ENCODE data around the gene PLOD2. TPM values are rescaled to one million over a fixed set of nuclear protein-coding genes. Genes with fewer than 3 reads are reported as not detected.

The PLOD2 gene
- total and polyA plus RNA-seq, 4 donors: 18.6 to 57.0 (median 24.3) TPM

DNA sequence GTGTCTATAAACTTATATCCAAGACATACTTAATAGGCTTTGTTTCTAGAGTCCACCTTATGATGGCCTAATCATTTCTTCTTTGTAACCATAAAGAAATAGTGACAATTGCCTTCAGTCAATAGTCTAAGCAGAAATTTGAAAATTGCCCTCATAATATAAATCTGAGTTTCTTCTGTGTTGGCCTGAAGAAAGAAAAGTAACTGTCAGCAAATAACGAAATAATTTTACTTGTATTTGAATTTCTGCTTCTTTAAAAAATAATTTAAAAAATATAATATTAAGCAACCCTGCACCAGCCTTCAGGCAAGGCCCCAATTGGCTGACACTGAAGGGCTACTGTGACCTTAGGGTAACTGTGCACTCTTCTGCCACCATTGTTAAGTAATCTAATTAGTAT is 113.5 kb downstream of the PLOD2 start:
- Histone ChIP-seq H3K4me3 (ENCODE audit: low read depth in 1 of 3, low read length in 3 of 3) (no peak overlapping the region), H3K9ac (ENCODE audit: low read depth in 1 of 2, low read length in 2 of 2) (no peak overlapping the region), H3K9me3 (ENCODE audit: control insufficient read depth in 4 of 4, low read length in 3 of 4) (no peaks in the 10 kb centered on the region), H3K27ac (ENCODE audit: low read depth in 1 of 2, low read length in 2 of 2) (no peak overlapping the region), H3K27me3 (ENCODE audit: control insufficient read depth in 4 of 4, insufficient read depth in 4 of 4, low read length in 3 of 4) (no peaks in the 10 kb centered on the region), H3K4me1 (ENCODE audit: control insufficient read depth in 4 of 4, insufficient read depth in 4 of 4, low read length in 3 of 4) (no peaks in the 10 kb centered on the region), H3K36me3 (ENCODE audit: control insufficient read depth in 4 of 4, insufficient read depth in 3 of 4, low read depth in 1 of 4, low read length in 3 of 4) (no peaks in the 10 kb centered on the region)
- TF ChIP-seq NR2F2 (IDR thresholded peaks at IDR 0.05) (no peak), GABPA (IDR thresholded peaks at IDR 0.05 in 1 of 2, conservative IDR thresholded peaks at IDR 0.05 in 1 of 2) (no peak), YY1 (IDR thresholded peaks at IDR 0.05) (no peak)
- WGBS: 87% methylated on average over 1 of the region's 1 CpG
- DNase-seq (ENCODE audit: low spot score): no peak

DNA sequence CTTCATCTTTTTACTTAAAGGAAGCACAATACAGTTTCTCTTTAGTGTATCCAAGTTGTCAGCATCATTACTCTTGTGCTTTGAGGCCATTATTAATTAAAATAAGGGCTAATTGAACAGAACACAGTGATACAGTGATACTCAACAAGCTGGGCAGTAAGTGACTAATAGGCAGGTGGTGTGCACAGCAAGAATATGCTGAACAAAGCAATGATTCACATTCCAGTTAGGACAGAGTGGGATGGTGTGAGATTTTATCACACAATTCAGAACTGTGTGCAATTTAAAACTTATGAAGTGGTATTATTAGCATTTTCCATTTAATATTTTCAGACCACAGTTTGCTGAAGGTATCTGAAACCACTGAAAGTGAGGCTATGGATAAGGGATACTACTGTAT is 116.9 kb downstream of the PLOD2 start:
- Histone ChIP-seq H3K27me3 (ENCODE audit: control insufficient read depth in 4 of 4, insufficient read depth in 4 of 4, low read length in 3 of 4) (no peaks in the 10 kb centered on the region), H3K27ac (ENCODE audit: low read depth in 1 of 2, low read length in 2 of 2) (no peak overlapping the region), H3K36me3 (ENCODE audit: control insufficient read depth in 4 of 4, insufficient read depth in 3 of 4, low read depth in 1 of 4, low read length in 3 of 4) (no peaks in the 10 kb centered on the region), H3K4me1 (ENCODE audit: control insufficient read depth in 4 of 4, insufficient read depth in 4 of 4, low read length in 3 of 4) (no peaks in the 10 kb centered on the region), H3K9ac (ENCODE audit: low read depth in 1 of 2, low read length in 2 of 2) (no peak overlapping the region), H3K4me3 (ENCODE audit: low read depth in 1 of 3, low read length in 3 of 3) (no peak overlapping the region), H3K9me3 (ENCODE audit: control insufficient read depth in 4 of 4, low read length in 3 of 4) (no peaks in the 10 kb centered on the region)
- no peak for TF ChIP-seq GABPA (IDR thresholded peaks at IDR 0.05 in 1 of 2, conservative IDR thresholded peaks at IDR 0.05 in 1 of 2)
- no peak for TF ChIP-seq JUND (IDR thresholded peaks at IDR 0.05)
- TF ChIP-seq HNF4G (IDR thresholded peaks at IDR 0.05): no peak
- TF ChIP-seq HNF4A (conservative IDR thresholded peaks at IDR 0.05): no peak
- TF ChIP-seq RXRA (IDR thresholded peaks at IDR 0.05): no peak
- TF ChIP-seq, protein P1, sequence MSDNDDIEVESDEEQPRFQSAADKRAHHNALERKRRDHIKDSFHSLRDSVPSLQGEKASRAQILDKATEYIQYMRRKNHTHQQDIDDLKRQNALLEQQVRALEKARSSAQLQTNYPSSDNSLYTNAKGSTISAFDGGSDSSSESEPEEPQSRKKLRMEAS (IDR thresholded peaks at IDR 0.05): no peak
- no peak for DNase-seq (ENCODE audit: low spot score)

DNA sequence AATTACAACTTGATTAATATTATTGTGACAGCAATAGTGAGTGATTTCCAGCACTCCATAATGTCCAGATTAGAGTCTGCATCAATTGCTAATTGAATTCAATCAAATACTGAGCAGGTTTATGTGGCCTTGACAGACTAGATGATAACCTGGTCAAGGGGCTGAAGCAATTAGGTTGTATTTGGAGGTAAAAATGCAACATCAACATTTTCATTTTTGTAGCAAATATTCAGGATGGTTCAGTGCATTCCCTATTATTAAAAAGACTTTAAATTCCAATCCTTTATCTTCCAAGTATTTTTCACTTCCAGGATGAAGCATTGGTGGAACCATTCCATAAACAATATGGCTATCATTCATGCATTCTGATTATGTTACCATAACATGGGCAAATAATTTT is 120.4 kb downstream of the PLOD2 start:
- TF ChIP-seq FOXA2 (IDR thresholded peaks at IDR 0.05) (no peak), TAF1 (conservative IDR thresholded peaks at IDR 0.05) (no peak), GABPA (IDR thresholded peaks at IDR 0.05 in 1 of 2, conservative IDR thresholded peaks at IDR 0.05 in 1 of 2) (no peak), SP1 (IDR thresholded peaks at IDR 0.05) (no peak), RXRA (IDR thresholded peaks at IDR 0.05) (no peak), FOXA1 (IDR thresholded peaks at IDR 0.05) (no peak), EGR1 (IDR thresholded peaks at IDR 0.05; ENCODE audit: low read depth in 2 of 2) (no peak), NR2F2 (IDR thresholded peaks at IDR 0.05) (no peak), JUND (IDR thresholded peaks at IDR 0.05) (no peak), RAD21 (IDR thresholded peaks at IDR 0.05) (no peak)
- TF ChIP-seq, protein P2, sequence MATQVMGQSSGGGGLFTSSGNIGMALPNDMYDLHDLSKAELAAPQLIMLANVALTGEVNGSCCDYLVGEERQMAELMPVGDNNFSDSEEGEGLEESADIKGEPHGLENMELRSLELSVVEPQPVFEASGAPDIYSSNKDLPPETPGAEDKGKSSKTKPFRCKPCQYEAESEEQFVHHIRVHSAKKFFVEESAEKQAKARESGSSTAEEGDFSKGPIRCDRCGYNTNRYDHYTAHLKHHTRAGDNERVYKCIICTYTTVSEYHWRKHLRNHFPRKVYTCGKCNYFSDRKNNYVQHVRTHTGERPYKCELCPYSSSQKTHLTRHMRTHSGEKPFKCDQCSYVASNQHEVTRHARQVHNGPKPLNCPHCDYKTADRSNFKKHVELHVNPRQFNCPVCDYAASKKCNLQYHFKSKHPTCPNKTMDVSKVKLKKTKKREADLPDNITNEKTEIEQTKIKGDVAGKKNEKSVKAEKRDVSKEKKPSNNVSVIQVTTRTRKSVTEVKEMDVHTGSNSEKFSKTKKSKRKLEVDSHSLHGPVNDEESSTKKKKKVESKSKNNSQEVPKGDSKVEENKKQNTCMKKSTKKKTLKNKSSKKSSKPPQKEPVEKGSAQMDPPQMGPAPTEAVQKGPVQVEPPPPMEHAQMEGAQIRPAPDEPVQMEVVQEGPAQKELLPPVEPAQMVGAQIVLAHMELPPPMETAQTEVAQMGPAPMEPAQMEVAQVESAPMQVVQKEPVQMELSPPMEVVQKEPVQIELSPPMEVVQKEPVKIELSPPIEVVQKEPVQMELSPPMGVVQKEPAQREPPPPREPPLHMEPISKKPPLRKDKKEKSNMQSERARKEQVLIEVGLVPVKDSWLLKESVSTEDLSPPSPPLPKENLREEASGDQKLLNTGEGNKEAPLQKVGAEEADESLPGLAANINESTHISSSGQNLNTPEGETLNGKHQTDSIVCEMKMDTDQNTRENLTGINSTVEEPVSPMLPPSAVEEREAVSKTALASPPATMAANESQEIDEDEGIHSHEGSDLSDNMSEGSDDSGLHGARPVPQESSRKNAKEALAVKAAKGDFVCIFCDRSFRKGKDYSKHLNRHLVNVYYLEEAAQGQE (IDR thresholded peaks at IDR 0.05): no peak
- TF ChIP-seq, protein P3, sequence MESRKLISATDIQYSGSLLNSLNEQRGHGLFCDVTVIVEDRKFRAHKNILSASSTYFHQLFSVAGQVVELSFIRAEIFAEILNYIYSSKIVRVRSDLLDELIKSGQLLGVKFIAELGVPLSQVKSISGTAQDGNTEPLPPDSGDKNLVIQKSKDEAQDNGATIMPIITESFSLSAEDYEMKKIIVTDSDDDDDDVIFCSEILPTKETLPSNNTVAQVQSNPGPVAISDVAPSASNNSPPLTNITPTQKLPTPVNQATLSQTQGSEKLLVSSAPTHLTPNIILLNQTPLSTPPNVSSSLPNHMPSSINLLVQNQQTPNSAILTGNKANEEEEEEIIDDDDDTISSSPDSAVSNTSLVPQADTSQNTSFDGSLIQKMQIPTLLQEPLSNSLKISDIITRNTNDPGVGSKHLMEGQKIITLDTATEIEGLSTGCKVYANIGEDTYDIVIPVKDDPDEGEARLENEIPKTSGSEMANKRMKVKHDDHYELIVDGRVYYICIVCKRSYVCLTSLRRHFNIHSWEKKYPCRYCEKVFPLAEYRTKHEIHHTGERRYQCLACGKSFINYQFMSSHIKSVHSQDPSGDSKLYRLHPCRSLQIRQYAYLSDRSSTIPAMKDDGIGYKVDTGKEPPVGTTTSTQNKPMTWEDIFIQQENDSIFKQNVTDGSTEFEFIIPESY (IDR thresholded peaks at IDR 0.05): no peak
- TF ChIP-seq, protein P4, sequence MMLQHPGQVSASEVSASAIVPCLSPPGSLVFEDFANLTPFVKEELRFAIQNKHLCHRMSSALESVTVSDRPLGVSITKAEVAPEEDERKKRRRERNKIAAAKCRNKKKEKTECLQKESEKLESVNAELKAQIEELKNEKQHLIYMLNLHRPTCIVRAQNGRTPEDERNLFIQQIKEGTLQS (IDR thresholded peaks at IDR 0.05): no peak
- TF ChIP-seq, protein P1 (IDR thresholded peaks at IDR 0.05): no peak
- TF ChIP-seq, protein P5, sequence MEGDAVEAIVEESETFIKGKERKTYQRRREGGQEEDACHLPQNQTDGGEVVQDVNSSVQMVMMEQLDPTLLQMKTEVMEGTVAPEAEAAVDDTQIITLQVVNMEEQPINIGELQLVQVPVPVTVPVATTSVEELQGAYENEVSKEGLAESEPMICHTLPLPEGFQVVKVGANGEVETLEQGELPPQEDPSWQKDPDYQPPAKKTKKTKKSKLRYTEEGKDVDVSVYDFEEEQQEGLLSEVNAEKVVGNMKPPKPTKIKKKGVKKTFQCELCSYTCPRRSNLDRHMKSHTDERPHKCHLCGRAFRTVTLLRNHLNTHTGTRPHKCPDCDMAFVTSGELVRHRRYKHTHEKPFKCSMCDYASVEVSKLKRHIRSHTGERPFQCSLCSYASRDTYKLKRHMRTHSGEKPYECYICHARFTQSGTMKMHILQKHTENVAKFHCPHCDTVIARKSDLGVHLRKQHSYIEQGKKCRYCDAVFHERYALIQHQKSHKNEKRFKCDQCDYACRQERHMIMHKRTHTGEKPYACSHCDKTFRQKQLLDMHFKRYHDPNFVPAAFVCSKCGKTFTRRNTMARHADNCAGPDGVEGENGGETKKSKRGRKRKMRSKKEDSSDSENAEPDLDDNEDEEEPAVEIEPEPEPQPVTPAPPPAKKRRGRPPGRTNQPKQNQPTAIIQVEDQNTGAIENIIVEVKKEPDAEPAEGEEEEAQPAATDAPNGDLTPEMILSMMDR (IDR thresholded peaks at IDR 0.05; ENCODE audit: low read depth, low read length, missing input control): no peak
- Histone ChIP-seq H3K4me3 (ENCODE audit: low read depth in 1 of 3, low read length in 3 of 3) (no peak overlapping the region), H3K27me3 (ENCODE audit: control insufficient read depth in 4 of 4, insufficient read depth in 4 of 4, low read length in 3 of 4) (no peaks in the 10 kb centered on the region), H3K36me3 (ENCODE audit: control insufficient read depth in 4 of 4, insufficient read depth in 3 of 4, low read depth in 1 of 4, low read length in 3 of 4) (no peaks in the 10 kb centered on the region), H3K9ac (ENCODE audit: low read depth in 1 of 2, low read length in 2 of 2) (no peak overlapping the region), H3K4me1 (ENCODE audit: control insufficient read depth in 4 of 4, insufficient read depth in 4 of 4, low read length in 3 of 4) (no peaks in the 10 kb centered on the region), H3K9me3 (ENCODE audit: control insufficient read depth in 4 of 4, low read length in 3 of 4) (no peaks in the 10 kb centered on the region), H3K27ac (ENCODE audit: low read depth in 1 of 2, low read length in 2 of 2) (no peak overlapping the region)
- DNase-seq (ENCODE audit: low spot score): no peak

All from liver (tissue), 9 donors.